ES-I3 (cell line): ENCODE results near the gene TOR1A.
"Not testable (repeated sequence)": the region's sequence is repeated elsewhere in the genome, so short reads cannot be mapped to it uniquely, and the experiment has no call there.

Experiments used
- H3K36me3 ChIP-seq: 2 replicates; pipeline ENCODE4 v1.6.1; 2013; ENCODE audit warnings: mild to moderate bottlenecking, low read length, control low read depth, moderate library complexity; ENCODE audit not compliant: insufficient read depth
- H3K4me1 ChIP-seq: 2 replicates; pipeline ENCODE4 v1.6.1; 2013; ENCODE audit warnings: mild to moderate bottlenecking, control low read depth, low read length; ENCODE audit not compliant: insufficient read depth
- H3K9ac ChIP-seq: 2 replicates; pipeline ENCODE4 v1.6.1; 2013; ENCODE audit warnings: low read depth, mild to moderate bottlenecking, low read length, moderate library complexity
- H3K9me3 ChIP-seq: 2 replicates; pipeline ENCODE4 v1.6.1; 2013; ENCODE audit warnings: mild to moderate bottlenecking, low read length, moderate library complexity; ENCODE audit not compliant: control insufficient read depth, insufficient read depth

TOR1A gene

GRCh38 chr9:129796029-129796428 lies 27.9 kb downstream of the TOR1A start:
- not testable (repeated sequence) for H3K9me3 ChIP-seq, H3K36me3 ChIP-seq, H3K4me1 ChIP-seq, H3K9ac ChIP-seq

GRCh38 chr9:129794549-129794948 lies 29.4 kb downstream of the TOR1A start:
- H3K36me3 ChIP-seq, result no peaks in the 10 kb centered on the region
- H3K9ac ChIP-seq, result no peak overlapping the region
- no peaks in the 10 kb centered on the region for H3K4me1 ChIP-seq
- H3K9me3 ChIP-seq, result no peaks in the 10 kb centered on the region

GRCh38 chr9:129786481-129786880 lies 37.5 kb downstream of the TOR1A start:
- Histone ChIP-seq H3K9ac (no peak overlapping the region), H3K4me1 (no peaks in the 10 kb centered on the region), H3K9me3 (no peaks in the 10 kb centered on the region), H3K36me3 (no peaks in the 10 kb centered on the region)

DNA sequence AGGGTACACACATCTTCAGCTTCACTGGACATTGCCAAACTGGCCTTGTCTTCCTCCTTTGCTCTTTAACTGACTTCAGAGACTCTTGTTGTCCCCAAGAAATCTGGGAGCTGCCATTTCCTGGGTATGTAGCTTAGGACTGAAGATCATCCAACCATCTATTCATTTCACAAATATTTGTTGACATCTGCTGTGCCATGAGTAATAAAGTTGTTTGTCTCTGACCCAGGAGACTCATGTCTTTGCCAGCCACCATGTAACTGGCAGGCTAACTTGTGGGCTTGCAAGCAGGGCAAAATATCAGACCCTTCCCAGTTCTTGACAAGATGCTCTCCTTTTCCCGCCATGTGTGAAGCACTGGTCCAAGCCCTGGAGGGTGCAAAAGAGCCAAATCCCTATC lies 38.1 kb downstream of the TOR1A start:
- no peaks in the 10 kb centered on the region for H3K4me1 ChIP-seq
- H3K36me3 ChIP-seq, result no peaks in the 10 kb centered on the region
- H3K9ac ChIP-seq, result no peak overlapping the region
- H3K9me3 ChIP-seq, result no peaks in the 10 kb centered on the region

DNA sequence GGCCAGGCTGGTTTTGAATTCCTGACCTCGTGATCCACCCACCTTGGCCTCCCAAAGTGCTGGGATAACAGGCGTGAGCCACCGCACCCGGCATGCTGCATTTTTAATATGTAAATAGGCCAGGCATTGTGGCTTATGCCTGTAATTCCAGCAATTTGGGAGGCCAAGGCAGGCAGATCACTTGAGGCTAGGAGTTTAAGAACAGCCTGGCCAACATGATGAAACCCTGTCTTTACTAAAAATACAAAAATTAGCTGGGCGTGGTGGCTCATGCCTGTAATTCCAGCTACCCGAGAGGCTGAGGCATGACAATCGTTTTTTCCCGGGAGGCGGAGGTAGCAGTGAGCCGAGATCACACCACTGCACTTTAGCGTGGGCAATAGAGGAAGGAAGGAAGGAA lies 39.0 kb downstream of the TOR1A start:
- H3K4me1 ChIP-seq, H3K9ac ChIP-seq, H3K36me3 ChIP-seq, H3K9me3 ChIP-seq: not testable (repeated sequence)

DNA sequence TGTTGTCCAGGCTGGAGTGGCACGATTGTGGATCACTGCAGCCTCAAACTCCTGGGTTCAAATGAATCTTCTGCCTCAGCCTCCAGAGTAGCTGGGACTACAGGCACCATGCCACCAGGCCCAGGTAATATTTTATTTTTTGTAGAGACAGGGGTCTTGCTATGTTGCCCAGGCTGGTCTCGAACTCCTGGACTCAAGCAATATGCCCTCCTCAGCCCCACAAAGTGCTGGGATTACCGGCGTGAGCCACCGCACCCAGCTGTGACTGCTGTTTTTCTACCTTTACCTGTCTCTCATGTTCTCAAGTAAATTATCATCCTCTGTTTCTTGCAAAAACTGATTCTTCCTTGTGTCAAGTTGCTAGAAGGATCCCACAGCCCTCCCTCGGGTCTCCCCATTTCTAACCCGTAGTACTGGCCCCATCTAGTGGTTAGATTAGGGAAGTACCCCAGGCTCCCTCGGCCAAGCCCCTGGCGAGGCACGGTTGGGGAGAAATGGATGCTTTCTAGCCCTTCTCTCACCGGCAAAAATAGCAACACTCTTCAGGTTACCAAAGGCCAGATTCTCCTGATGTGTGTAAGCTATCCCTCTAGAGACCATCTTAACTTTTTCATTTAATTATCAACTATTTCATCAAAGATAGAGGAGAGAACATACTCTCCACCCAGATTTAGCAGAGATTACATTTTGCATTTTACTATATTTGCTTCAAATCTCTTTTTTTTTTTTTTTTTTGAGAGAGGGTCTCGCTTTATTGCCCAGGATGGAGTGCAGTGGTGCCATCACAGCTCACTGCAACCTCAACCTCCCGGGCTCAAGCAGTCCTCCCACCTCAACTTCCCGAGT lies 40.2 kb downstream of the TOR1A start:
- no peaks in the 10 kb centered on the region for H3K36me3 ChIP-seq
- no peaks in the 10 kb centered on the region for H3K4me1 ChIP-seq
- H3K9me3 ChIP-seq, result no peaks in the 10 kb centered on the region
- H3K9ac ChIP-seq, result no peak overlapping the region

- H3K9me3 ChIP-seq, result no peaks in the 10 kb centered on the region
- H3K9ac ChIP-seq, result no peak overlapping the region
- H3K36me3 ChIP-seq, result no peaks in the 10 kb centered on the region
- H3K4me1 ChIP-seq, result no peaks in the 10 kb centered on the region
These were observed 42.0 kb downstream of the TOR1A start for GRCh38 chr9:129781981-129782380.

GRCh38 chr9:129781131-129781530 lies 42.8 kb downstream of the TOR1A start:
- peaks cover 5% of the 10 kb centered on the region; the same call in 1 of the 2 replicates for H3K4me1 ChIP-seq
- no peaks in the 10 kb centered on the region for H3K9me3 ChIP-seq
- H3K9ac ChIP-seq, result no peak overlapping the region
- no peaks in the 10 kb centered on the region for H3K36me3 ChIP-seq

- H3K4me1 ChIP-seq, result peaks cover 5% of the 10 kb centered on the region; the same call in 1 of the 2 replicates
These were observed 44.3 kb downstream of the TOR1A start for GRCh38 chr9:129779560-129780190.

GRCh38 chr9:129778469-129778868 lies 45.5 kb downstream of the TOR1A start:
- no peaks in the 10 kb centered on the region for H3K9me3 ChIP-seq
- H3K9ac ChIP-seq, result no peak overlapping the region
- no peaks in the 10 kb centered on the region for H3K36me3 ChIP-seq
- peaks cover 5% of the 10 kb centered on the region; the same call in 1 of the 2 replicates for H3K4me1 ChIP-seq

More at GRCh38 chr9:129779560-129780190, 44.3 kb downstream of the TOR1A start:
- H3K9me3 ChIP-seq, result no peaks in the 10 kb centered on the region
- no peaks in the 10 kb centered on the region for H3K36me3 ChIP-seq
- H3K9ac ChIP-seq, result no peak overlapping the region

- Histone ChIP-seq H3K9me3 (no peaks in the 10 kb centered on the region), H3K9ac (peak overlapping the region; percentile 50; the same call in 1 of the 2 replicates), H3K4me1 (peaks cover 5% of the 10 kb centered on the region; the same call in 1 of the 2 replicates), H3K36me3 (no peaks in the 10 kb centered on the region)
These were observed 46.2 kb downstream of the TOR1A start for GRCh38 chr9:129777769-129778130.

GRCh38 chr9:129776938-129777768 lies 46.8 kb downstream of the TOR1A start:
- Histone ChIP-seq H3K9me3 (no peaks in the 10 kb centered on the region), H3K9ac (peak overlapping the region; percentile 50), H3K36me3 (no peaks in the 10 kb centered on the region), H3K4me1 (peaks cover 5% of the 10 kb centered on the region; the same call in 1 of the 2 replicates)

DNA sequence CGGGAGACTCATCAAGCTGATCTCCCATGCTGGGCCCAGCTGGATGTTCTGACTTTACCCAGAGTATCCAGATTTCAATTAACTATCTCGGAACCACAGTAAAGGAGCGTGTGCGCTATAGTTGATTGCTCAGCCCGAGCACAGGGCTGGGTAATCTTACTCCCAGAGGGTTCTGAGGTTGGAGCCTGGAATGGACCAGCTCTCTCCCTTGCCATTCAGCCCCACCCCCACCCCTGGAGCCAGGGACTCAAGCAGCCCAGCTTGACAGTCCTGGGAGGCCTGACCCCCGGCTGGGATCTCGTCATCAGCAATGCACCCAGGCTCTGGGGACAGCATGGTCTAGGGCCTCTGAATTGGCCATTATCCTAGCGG lies 47.4 kb downstream of the TOR1A start:
- peak overlapping the region; percentile 50; the same call in 1 of the 2 replicates for H3K9ac ChIP-seq
- H3K9me3 ChIP-seq, result no peaks in the 10 kb centered on the region
- H3K36me3 ChIP-seq, result no peaks in the 10 kb centered on the region
- H3K4me1 ChIP-seq, result peaks cover 5% of the 10 kb centered on the region; the same call in 1 of the 2 replicates

DNA sequence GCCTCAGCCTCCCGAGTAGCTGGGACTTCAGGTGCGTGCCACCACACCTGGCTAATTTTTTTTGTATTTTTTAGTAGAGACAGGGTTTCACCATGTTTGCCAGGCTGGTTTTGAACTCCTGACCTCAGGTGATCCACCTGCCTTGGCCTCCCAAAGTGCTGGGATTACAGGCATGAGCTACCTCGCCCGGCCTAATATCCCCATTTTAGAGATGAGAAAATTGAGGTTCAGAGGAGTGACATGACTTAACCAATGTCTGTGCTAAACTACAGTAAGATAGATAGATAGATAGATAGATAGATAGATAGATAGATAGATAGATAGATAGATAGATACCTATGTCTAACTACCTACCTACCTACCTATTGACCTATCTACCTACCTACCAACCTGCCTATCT lies 47.8 kb downstream of the TOR1A start:
- not testable (repeated sequence) for H3K9ac ChIP-seq, H3K36me3 ChIP-seq, H3K9me3 ChIP-seq, H3K4me1 ChIP-seq
